Fibroblast of villous mesenchyme (primary cell): Measurements from ENCODE around the gene INS. TPM values are rescaled to one million over a fixed set of nuclear protein-coding genes. Genes with fewer than 3 reads are reported as not detected.

Source experiments
- DNase-seq: peaks from one replicate; pipeline ENCODE4 v3.0.0-alpha.2; 2010; ENCODE audit warnings: low read depth
- H3K4me3 ChIP-seq: 2 replicates; pipeline ENCODE4 v1.5.1; 2011; ENCODE audit warnings: low read depth, mild to moderate bottlenecking, low read length
- CTCF ChIP-seq: IDR thresholded peaks from 2 replicates; pipeline ENCODE4 v1.5.1; 2012; ENCODE audit warnings: low read depth, mild to moderate bottlenecking, low read length; ENCODE audit not compliant: insufficient read depth
- total RNA-seq: library from RNA; depleted of rRNA; stranded (reverse); fragments of >200 nt; gene quantifications from 2 replicates; pipeline ENCODE4 v1.2.3, GENCODE V29; 2012

The INS gene
- total RNA-seq, 1 donor, result not detected

- no peak overlapping the region for H3K4me3 ChIP-seq
- TF ChIP-seq CTCF, result no peak
- no peak for DNase-seq
Observed at GRCh38 chr11:2192435-2192834, 31.4 kb upstream of the INS start.

GRCh38 chr11:2191883-2192282 lies 30.9 kb upstream of the INS start:
- no peak for TF ChIP-seq CTCF
- H3K4me3 ChIP-seq, result no peak overlapping the region
- no peak for DNase-seq

GRCh38 chr11:2190657-2191471 lies 29.9 kb upstream of the INS start:
- no peak overlapping the region for H3K4me3 ChIP-seq
- TF ChIP-seq CTCF, result no peak
- DNase-seq, result no peak

- no peak for DNase-seq
- no peak overlapping the region for H3K4me3 ChIP-seq
- no peak for TF ChIP-seq CTCF
Observed at GRCh38 chr11:2189938-2190656, 29.1 kb upstream of the INS start.

GRCh38 chr11:2188745-2189144 lies 27.7 kb upstream of the INS start:
- no peak overlapping the region for H3K4me3 ChIP-seq
- no peak for DNase-seq
- no peak for TF ChIP-seq CTCF

- TF ChIP-seq CTCF, result no peak
Observed at GRCh38 chr11:2187280-2187707, 26.3 kb upstream of the INS start.

More at GRCh38 chr11:2187280-2187707, 26.3 kb upstream of the INS start:
- no peak overlapping the region for H3K4me3 ChIP-seq
- DNase-seq, result no peak
